HEK293 (cell line): ENCODE results near the gene DNAJB4.

Source experiments
- CTCF ChIA-PET: fragments of 350-600 bp; formaldehyde crosslinking; extraction: SDS; loops from one replicate; lab custom pipeline; 2021; ENCODE audit warnings: antibody characterized with exemption; lab: Yijun Ruan, JAX
- POLR2A ChIA-PET: fragments of 300-600 bp; formaldehyde crosslinking; extraction: SDS; loops from one replicate; lab custom pipeline; 2020; ENCODE audit warnings: antibody characterized with exemption, inconsistent platforms; lab: Yijun Ruan, JAX
- H3K27ac ChIP-seq: fragments of 200-500 bp; sonication (Bioruptor generic); 2 replicates; pipeline ENCODE4 v1.5.1; 2014; ENCODE audit warnings: low read depth, low read length, control low read depth, inconsistent platforms; ENCODE audit errors: extremely low read depth
- H3K36me3 ChIP-seq, 2 experiments: fragments of 200-500 bp in 1 of 2; sonication (Bioruptor generic) in 1 of 2; 1 replicate in 1 of 2; 2 replicates in 1 of 2; pipeline ENCODE4 v1.5.1; 2014 to 2017; ENCODE audit warnings: inconsistent platforms in 2 of 2, low read length in 2 of 2; ENCODE audit not compliant: control insufficient read depth in 2 of 2, insufficient read depth in 1 of 2
- H3K4me1 ChIP-seq: fragments of 200-500 bp; sonication (Bioruptor generic); 2 replicates; pipeline ENCODE4 v1.5.1; 2014; ENCODE audit warnings: mild to moderate bottlenecking, low read length, inconsistent platforms; ENCODE audit not compliant: control insufficient read depth, insufficient read depth
- H3K4me3 ChIP-seq: 2 replicates; pipeline ENCODE4 v1.5.1; 2011; ENCODE audit warnings: low read depth, mild to moderate bottlenecking, control low read depth, low read length, moderate library complexity
- H3K9me3 ChIP-seq: fragments of 200-500 bp; sonication (Bioruptor generic); 2 replicates; pipeline ENCODE4 v1.5.1; 2014; ENCODE audit warnings: low read depth, low read length, inconsistent platforms; ENCODE audit not compliant: control insufficient read depth, insufficient read depth
- ATF2 ChIP-seq: fragments of 450-650 bp; formaldehyde crosslinking; IDR thresholded peaks from 2 replicates; pipeline ENCODE4 v1.5.1; 2016; ENCODE audit warnings: missing biosample characterization, missing genetic modification characterization, low read depth
- BCL11B ChIP-seq: fragments of 450-650 bp; formaldehyde crosslinking; IDR thresholded peaks from 2 replicates; pipeline ENCODE4 v1.5.1; 2016; ENCODE audit warnings: low read depth, missing biosample characterization, missing genetic modification characterization
- CTCF ChIP-seq: fragments of 450-650 bp; formaldehyde crosslinking; IDR thresholded peaks from 2 replicates; pipeline ENCODE4 v1.5.1; 2016; ENCODE audit warnings: missing biosample characterization, missing genetic modification characterization
- REPIN1 ChIP-seq: fragments of 450-650 bp; formaldehyde crosslinking; IDR thresholded peaks from 2 replicates; pipeline ENCODE4 v1.5.1; 2017; ENCODE audit warnings: missing biosample characterization, missing genetic modification characterization, low read depth
- YY2 ChIP-seq: fragments of 450-650 bp; formaldehyde crosslinking; IDR thresholded peaks from 2 replicates; pipeline ENCODE4 v1.5.1; 2016; ENCODE audit warnings: missing biosample characterization, missing genetic modification characterization
- ZBTB17 ChIP-seq: fragments of 450-650 bp; formaldehyde crosslinking; IDR thresholded peaks from 2 replicates; pipeline ENCODE4 v1.5.1; 2016; ENCODE audit warnings: missing biosample characterization, missing genetic modification characterization
- ZBTB7A ChIP-seq: fragments of 450-650 bp; formaldehyde crosslinking; IDR thresholded peaks from 2 replicates; pipeline ENCODE4 v1.5.1; 2016; ENCODE audit warnings: low read depth, missing biosample characterization, missing genetic modification characterization
- ZNF114 ChIP-seq: fragments of 450-650 bp; formaldehyde crosslinking; IDR thresholded peaks from 2 replicates; pipeline ENCODE4 v1.5.0; 2017; ENCODE audit warnings: missing biosample characterization, missing genetic modification characterization
- ZNF157 ChIP-seq: fragments of 450-650 bp; formaldehyde crosslinking; IDR thresholded peaks from 2 replicates; pipeline ENCODE4 v1.5.1; 2016; ENCODE audit warnings: missing biosample characterization, missing genetic modification characterization
- ZNF221 ChIP-seq: fragments of 450-650 bp; formaldehyde crosslinking; IDR thresholded peaks from 2 replicates; pipeline ENCODE4 v1.5.1; 2017; ENCODE audit warnings: missing biosample characterization, missing genetic modification characterization, borderline replicate concordance
- ZNF311 ChIP-seq: fragments of 450-650 bp; formaldehyde crosslinking; IDR thresholded peaks from 2 replicates; pipeline ENCODE4 v1.5.1; 2017; ENCODE audit warnings: missing biosample characterization, missing genetic modification characterization, borderline replicate concordance
- ZNF362 ChIP-seq: fragments of 450-650 bp; formaldehyde crosslinking; IDR thresholded peaks from 2 replicates; pipeline ENCODE4 v1.5.1; 2016; ENCODE audit warnings: missing biosample characterization, missing genetic modification characterization
- ZNF626 ChIP-seq: fragments of 450-650 bp; sonication (Bioruptor Pico); formaldehyde crosslinking; IDR thresholded peaks from 2 replicates; pipeline ENCODE4 v1.5.1; 2018; ENCODE audit warnings: missing biosample characterization, missing genetic modification characterization, inconsistent platforms
- ZNF704 ChIP-seq: fragments of 450-650 bp; formaldehyde crosslinking; IDR thresholded peaks from 2 replicates; pipeline ENCODE4 v1.5.1; 2016; ENCODE audit warnings: missing biosample characterization, missing genetic modification characterization
- ZNF768 ChIP-seq: fragments of 450-650 bp; formaldehyde crosslinking; IDR thresholded peaks from 2 replicates; pipeline ENCODE4 v1.5.1; 2018; ENCODE audit warnings: missing biosample characterization, mild to moderate bottlenecking, missing genetic modification characterization

The DNAJB4 gene

GRCh38 chr1:78051005-78051404 is 46.3 kb downstream of the DNAJB4 start:
- H3K9me3 ChIP-seq = no peaks in the 10 kb centered on the region
- ChIA-PET POLR2A (no interaction called here), CTCF (no interaction called here)
- H3K4me3 ChIP-seq = no peak overlapping the region
- H3K36me3 ChIP-seq = no peaks in the 10 kb centered on the region
- no peaks in the 10 kb centered on the region for H3K4me1 ChIP-seq
- H3K27ac ChIP-seq = no peak overlapping the region
- TF ChIP-seq ZNF311 (tag by site-specific recombination) = no peak
- TF ChIP-seq ATF2 (tag by site-specific recombination) = peak; percentile 93

- no peak for TF ChIP-seq ZNF626 (tag by site-specific recombination)
- no peak for TF ChIP-seq BCL11B (tag by site-specific recombination)
- TF ChIP-seq ZNF114 = no peak
- TF ChIP-seq ZBTB17 (tag by site-specific recombination) = no peak
- no peak for TF ChIP-seq ZNF157
- no peak for TF ChIP-seq REPIN1 (tag by site-specific recombination)
- ChIA-PET POLR2A (no interaction called here), CTCF (no interaction called here)
These were observed 48.1 kb downstream of the DNAJB4 start for GRCh38 chr1:78052685-78053405.

GRCh38 chr1:78053498-78053897 is 48.8 kb downstream of the DNAJB4 start:
- Histone ChIP-seq H3K36me3 (no peaks in the 10 kb centered on the region), H3K4me1 (no peaks in the 10 kb centered on the region), H3K4me3 (no peak overlapping the region), H3K9me3 (no peaks in the 10 kb centered on the region), H3K27ac (no peak overlapping the region)
- CTCF ChIA-PET = no interaction called here
- POLR2A ChIA-PET = no interaction called here
- no peak for TF ChIP-seq CTCF (tag by site-specific recombination)
- TF ChIP-seq ZNF362 (tag by site-specific recombination) = peak; percentile 60; the same call in 1 of the 2 replicates

More at GRCh38 chr1:78052685-78053405, 48.1 kb downstream of the DNAJB4 start:
- no peak overlapping the region for H3K4me3 ChIP-seq
- H3K4me1 ChIP-seq = no peaks in the 10 kb centered on the region
- no peaks in the 10 kb centered on the region for H3K36me3 ChIP-seq
- H3K27ac ChIP-seq = no peak overlapping the region
- H3K9me3 ChIP-seq = no peaks in the 10 kb centered on the region

GRCh38 chr1:78054559-78054958 is 49.8 kb downstream of the DNAJB4 start:
- TF ChIP-seq ZNF768 (tag by site-specific recombination) = no peak
- TF ChIP-seq ZBTB7A (tag by site-specific recombination) = no peak
- TF ChIP-seq YY2 (tag by site-specific recombination) = no peak
- no peak for TF ChIP-seq ZNF704
- TF ChIP-seq ZNF221 (tag by site-specific recombination) = no peak
- Histone ChIP-seq H3K36me3 (no peaks in the 10 kb centered on the region), H3K4me3 (no peak overlapping the region), H3K9me3 (no peaks in the 10 kb centered on the region), H3K27ac (no peak overlapping the region), H3K4me1 (no peaks in the 10 kb centered on the region)
- ChIA-PET CTCF (interaction anchor here (0.5 to 0.6 kb wide), 2 partner anchors 105 to 521 kb away, joined by 3 to 5 read pairs; no protein-coding TSS in a partner anchor), POLR2A (interaction anchor here (0.5 kb wide), 1 partner anchor 35 kb away, joined by 3 read pairs; no protein-coding TSS in a partner anchor)
